ENCODE results near the gene MSTN. TPM values are rescaled to one million over a fixed set of nuclear protein-coding genes. Genes with fewer than 3 reads are reported as not detected.
"Not testable (repeated sequence)": the region's sequence is repeated elsewhere in the genome, so short reads cannot be mapped to it uniquely, and the experiment has no call there.

The MSTN gene
- total RNA-seq, 2 experiments from 2014 or later: not detected

- Mint-ChIP-seq H3K4me3 (no peak overlapping the region), H3K4me1 (no peaks in the 10 kb centered on the region), H3K9me3 (no peaks in the 10 kb centered on the region), H3K27ac (no peak overlapping the region), H3K36me3 (no peaks in the 10 kb centered on the region), H3K27me3 (no peaks in the 10 kb centered on the region)
- DNase-seq (no peak), ATAC-seq (ENCODE audit: low read depth) (no peak)
- POLR2A ChIA-PET: no interaction called here
Observed at GRCh38 chr2:190051223-190051622, 11.3 kb downstream of the MSTN start.

DNA sequence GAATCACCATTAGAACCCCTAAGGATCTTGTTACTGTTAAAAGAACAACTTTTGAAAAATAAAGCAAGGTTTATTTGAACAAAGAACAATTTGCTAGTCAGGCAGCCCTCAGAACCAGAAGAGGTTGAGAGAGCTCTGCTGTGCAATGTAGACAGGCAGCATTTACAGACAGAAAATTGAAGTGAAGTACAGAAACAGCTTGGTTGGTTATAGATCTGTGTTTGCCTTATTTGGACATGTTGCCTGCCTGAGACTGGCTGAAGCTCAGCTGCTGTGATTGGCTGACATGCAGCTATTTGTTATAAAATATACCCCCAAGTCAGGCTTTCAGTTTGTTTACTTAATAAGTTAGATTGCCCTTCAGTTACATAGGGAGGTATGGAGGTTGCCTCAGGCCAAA, 12.5 kb downstream of the MSTN start:
- H3K4me3 Mint-ChIP-seq: no peak overlapping the region
- ATAC-seq (ENCODE audit: low read depth) (no peak), DNase-seq (no peak)
- POLR2A ChIA-PET: interaction anchor here (0.7 kb wide), 1 partner anchor 42 kb away, joined by 3 read pairs; no protein-coding TSS in a partner anchor
- no peaks in the 10 kb centered on the region for H3K9me3 Mint-ChIP-seq
- H3K36me3 Mint-ChIP-seq: no peaks in the 10 kb centered on the region
- no peaks in the 10 kb centered on the region for H3K27me3 Mint-ChIP-seq
- no peaks in the 10 kb centered on the region for H3K4me1 Mint-ChIP-seq
- H3K27ac Mint-ChIP-seq: no peak overlapping the region

- ATAC-seq (ENCODE audit: low read depth): no peak
- Mint-ChIP-seq H3K9me3 (no peaks in the 10 kb centered on the region), H3K4me1 (no peaks in the 10 kb centered on the region), H3K27ac (no peak overlapping the region), H3K27me3 (peaks cover 30% of the 10 kb centered on the region), H3K36me3 (no peaks in the 10 kb centered on the region), H3K4me3 (no peak overlapping the region)
- DNase-seq: no peak
- POLR2A ChIA-PET: no interaction called here
Observed at GRCh38 chr2:190044866-190045265, 17.7 kb downstream of the MSTN start.

DNA sequence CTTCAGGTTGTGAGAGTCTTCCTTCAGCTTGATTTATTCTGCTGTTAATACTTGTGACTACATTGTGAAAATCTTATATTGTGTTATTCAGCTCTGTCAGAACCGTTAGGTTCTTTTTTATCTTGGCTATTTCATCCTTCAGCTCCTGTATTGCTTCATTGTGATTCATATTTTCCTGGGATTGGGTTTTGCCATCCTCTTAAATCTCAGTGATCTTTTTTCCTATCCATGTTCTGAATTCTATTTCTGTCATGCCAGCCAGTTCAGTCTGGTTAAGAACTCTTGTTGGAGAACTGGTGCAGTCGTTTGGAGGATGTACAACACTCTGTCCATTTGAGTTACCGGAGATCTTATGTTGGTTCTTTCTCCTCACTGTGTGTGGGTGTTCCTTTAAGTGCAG, 19.1 kb downstream of the MSTN start:
- DNase-seq: no peak
- no peak overlapping the region for H3K4me3 Mint-ChIP-seq
- no peaks in the 10 kb centered on the region for H3K36me3 Mint-ChIP-seq
- POLR2A ChIA-PET: no interaction called here
- H3K27ac Mint-ChIP-seq: no peak overlapping the region
- no peak for ATAC-seq (ENCODE audit: low read depth)
- no peaks in the 10 kb centered on the region for H3K9me3 Mint-ChIP-seq
- no peaks in the 10 kb centered on the region for H3K4me1 Mint-ChIP-seq
- peaks cover 30% of the 10 kb centered on the region for H3K27me3 Mint-ChIP-seq

- Mint-ChIP-seq H3K4me1 (no peaks in the 10 kb centered on the region), H3K27me3 (peaks cover 18% of the 10 kb centered on the region)
Observed at GRCh38 chr2:190036071-190036470, 26.5 kb downstream of the MSTN start.

GRCh38 chr2:190034417-190034816, 28.1 kb downstream of the MSTN start:
- H3K36me3 Mint-ChIP-seq; ATAC-seq (ENCODE audit: low read depth); DNase-seq; H3K4me1 Mint-ChIP-seq; H3K27ac Mint-ChIP-seq; H3K9me3 Mint-ChIP-seq; POLR2A ChIA-PET; H3K4me3 Mint-ChIP-seq: not testable (repeated sequence)
- peaks cover 21% of the 10 kb centered on the region for H3K27me3 Mint-ChIP-seq

More at GRCh38 chr2:190036071-190036470, 26.5 kb downstream of the MSTN start:
- Mint-ChIP-seq H3K27ac (no peak overlapping the region), H3K4me3 (no peak overlapping the region), H3K9me3 (no peaks in the 10 kb centered on the region), H3K36me3 (no peaks in the 10 kb centered on the region)
- no peak for ATAC-seq (ENCODE audit: low read depth)
- DNase-seq: no peak
- POLR2A ChIA-PET: no interaction called here

DNA sequence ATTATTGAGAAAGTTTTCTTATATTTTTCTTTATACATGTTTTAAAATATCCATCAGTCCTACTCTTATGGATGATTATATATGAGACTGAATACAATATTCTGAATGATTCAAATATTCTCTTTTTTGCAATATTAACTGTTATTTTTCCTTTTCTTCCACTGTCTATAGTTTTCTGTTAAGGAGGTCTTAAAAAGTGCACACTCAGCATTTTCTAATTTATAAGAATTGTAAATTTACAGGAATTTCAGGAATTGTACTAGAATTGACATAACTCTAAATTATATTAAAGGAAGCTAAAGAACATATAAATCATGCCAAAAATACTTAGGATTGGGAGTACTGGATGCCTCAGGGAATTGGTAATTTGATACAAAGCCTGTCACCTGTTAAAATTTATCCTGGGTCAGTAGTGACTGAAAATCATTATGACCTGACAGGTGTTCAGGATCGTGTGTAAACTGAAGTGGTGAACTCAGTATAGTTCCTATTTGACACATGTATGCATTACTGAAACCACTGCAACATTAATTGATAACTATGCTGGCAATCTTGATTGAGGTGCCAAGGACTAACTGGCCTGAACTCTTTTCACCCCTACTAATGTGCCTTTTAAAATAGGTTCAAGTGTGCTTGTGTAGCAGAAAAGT, 30.4 kb downstream of the MSTN start:
- no peak overlapping the region for H3K27ac Mint-ChIP-seq
- ATAC-seq (ENCODE audit: low read depth) (no peak), DNase-seq (no peak)
- POLR2A ChIA-PET: no interaction called here
- H3K27me3 Mint-ChIP-seq: peaks cover 26% of the 10 kb centered on the region
- no peak overlapping the region for H3K4me3 Mint-ChIP-seq
- no peaks in the 10 kb centered on the region for H3K4me1 Mint-ChIP-seq
- H3K9me3 Mint-ChIP-seq: no peaks in the 10 kb centered on the region
- H3K36me3 Mint-ChIP-seq: no peaks in the 10 kb centered on the region

DNA sequence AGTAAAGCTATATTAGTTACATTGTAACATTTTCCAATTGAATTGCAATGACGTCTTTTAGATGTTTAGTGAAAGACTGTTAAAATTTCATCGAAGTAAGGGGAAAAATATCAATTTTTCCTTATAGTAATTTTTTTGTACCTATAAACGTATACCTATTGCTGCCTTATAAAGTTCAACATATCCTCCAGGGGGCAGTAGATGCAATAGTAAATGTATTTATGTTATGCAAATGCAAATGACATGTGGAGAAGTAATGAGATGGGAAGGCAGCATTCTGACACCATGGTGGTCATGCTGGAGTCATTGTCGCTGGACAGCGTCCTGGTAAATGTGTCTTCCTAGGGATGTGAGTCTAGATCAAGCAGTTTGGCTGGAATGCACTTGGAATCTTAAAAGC, 38.7 kb downstream of the MSTN start:
- H3K36me3 Mint-ChIP-seq: no peaks in the 10 kb centered on the region
- no peak overlapping the region for H3K27ac Mint-ChIP-seq
- no peak for ATAC-seq (ENCODE audit: low read depth)
- DNase-seq: no peak
- POLR2A ChIA-PET: no interaction called here
- H3K9me3 Mint-ChIP-seq: peaks cover under 1% of the 10 kb centered on the region
- H3K27me3 Mint-ChIP-seq: peaks cover 16% of the 10 kb centered on the region
- no peak overlapping the region for H3K4me3 Mint-ChIP-seq
- H3K4me1 Mint-ChIP-seq: no peaks in the 10 kb centered on the region

DNA sequence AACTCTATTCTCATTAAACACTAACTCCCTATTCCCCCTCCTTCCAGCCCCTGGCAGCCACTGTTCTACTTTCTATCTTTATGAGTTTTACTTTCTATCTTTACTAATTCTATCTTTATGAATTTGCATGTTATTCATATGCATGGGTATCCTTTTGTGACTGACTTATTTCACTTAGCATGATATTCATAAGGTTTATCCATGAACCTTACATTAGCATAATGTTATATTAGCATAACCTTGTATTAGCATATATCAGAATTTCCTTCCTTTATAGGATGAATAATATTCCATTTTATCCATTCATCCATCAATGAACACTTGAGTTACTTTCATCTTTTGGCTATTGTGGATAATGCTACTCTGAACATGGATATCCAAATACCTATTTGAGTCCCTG, 41.8 kb downstream of the MSTN start:
- DNase-seq (no peak), ATAC-seq (ENCODE audit: low read depth) (no peak)
- Mint-ChIP-seq H3K36me3 (no peaks in the 10 kb centered on the region), H3K4me3 (no peak overlapping the region), H3K27me3 (peaks cover 11% of the 10 kb centered on the region), H3K4me1 (no peaks in the 10 kb centered on the region), H3K9me3 (peaks cover 7% of the 10 kb centered on the region), H3K27ac (no peak overlapping the region)
- POLR2A ChIA-PET: no interaction called here

DNA sequence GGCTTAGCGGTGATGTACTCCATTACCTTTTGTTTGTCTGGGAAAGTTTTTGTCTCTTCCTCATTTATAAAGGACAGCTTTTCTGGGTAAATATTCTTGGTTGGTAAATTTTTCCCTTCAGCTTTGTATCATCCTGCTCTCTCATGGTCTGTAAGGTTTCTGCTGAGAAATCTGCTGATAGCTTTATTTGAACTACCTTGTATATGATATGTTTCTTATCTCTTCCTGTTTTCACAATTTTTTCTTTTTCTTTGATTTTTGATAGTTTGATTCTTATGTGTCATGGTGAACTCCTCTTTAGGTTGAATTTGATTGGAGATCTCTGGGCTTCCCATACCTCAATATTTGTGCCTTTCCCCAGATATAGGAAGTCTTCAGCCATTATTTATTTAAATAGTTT, 44.7 kb downstream of the MSTN start:
- H3K27me3 Mint-ChIP-seq: peaks cover 7% of the 10 kb centered on the region
- peaks cover 10% of the 10 kb centered on the region for H3K9me3 Mint-ChIP-seq
- H3K4me1 Mint-ChIP-seq: no peaks in the 10 kb centered on the region
- H3K36me3 Mint-ChIP-seq: no peaks in the 10 kb centered on the region
- no peak overlapping the region for H3K27ac Mint-ChIP-seq
- DNase-seq (no peak), ATAC-seq (ENCODE audit: low read depth) (no peak)
- no peak overlapping the region for H3K4me3 Mint-ChIP-seq
- POLR2A ChIA-PET: no interaction called here

DNA sequence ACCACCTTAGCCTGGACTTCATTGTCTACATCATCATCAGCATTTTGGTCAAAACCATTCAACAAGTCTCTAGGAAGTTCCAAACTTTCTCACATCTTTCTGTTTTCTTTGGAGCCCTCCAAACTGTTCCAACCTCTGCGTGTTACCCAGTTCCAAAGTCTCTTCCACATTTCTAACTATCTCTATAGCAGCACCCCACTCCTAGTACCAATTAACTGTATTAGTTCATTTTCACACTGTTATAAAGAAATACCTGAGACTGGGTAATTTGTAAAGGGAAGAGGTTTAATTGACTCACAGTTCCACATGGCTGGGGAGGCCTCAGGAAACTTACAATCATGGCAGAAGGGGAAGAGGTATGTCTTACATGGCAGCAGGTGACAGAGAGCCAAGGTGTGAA, 46.6 kb downstream of the MSTN start:
- H3K4me3 Mint-ChIP-seq; H3K27me3 Mint-ChIP-seq; POLR2A ChIA-PET; H3K4me1 Mint-ChIP-seq; DNase-seq; ATAC-seq (ENCODE audit: low read depth); H3K27ac Mint-ChIP-seq; H3K9me3 Mint-ChIP-seq; H3K36me3 Mint-ChIP-seq: not testable (repeated sequence)
